GM12878 (cell line): ENCODE measurements around the gene CASP6. TPM values are rescaled to one million over a fixed set of nuclear protein-coding genes. Genes with fewer than 3 reads are reported as not detected.

Experiments
- ATAC-seq: fragments of 200-7000 bp; cut with Tn5 transposase; 3 replicates; pipeline ENCODE4 v1.9.1; 2020; ENCODE audit warnings: mild to moderate bottlenecking, moderate library complexity
- BruUV-seq: library from RNA; stranded (reverse); fragments of 400-500 nt; replicated peaks from 2 replicates; lab custom pipeline; 2021; lab: Mats Ljungman, UMichigan
- CTCF ChIA-PET: fragments of 300-600 bp; sonication (Branson Sonifier 250); formaldehyde crosslinking; extraction: SDS; loops from one replicate; lab custom pipeline; 2021; ENCODE audit warnings: inconsistent platforms; lab: Yijun Ruan, JAX
- POLR2A ChIA-PET: fragments of 350-600 bp; formaldehyde crosslinking; extraction: SDS; loops from one replicate; lab custom pipeline; 2021; ENCODE audit warnings: inconsistent platforms; lab: Charles Lee
- RAD21 ChIA-PET: fragments of 300-600 bp; sonication (Branson Sonifier 250); formaldehyde crosslinking; loops from one replicate; lab custom pipeline; 2023; ENCODE audit warnings: antibody characterized with exemption; ENCODE audit not compliant: unreplicated experiment; lab: Charles Lee
- SMC1A ChIA-PET: fragments of 300-600 bp; sonication (Branson Sonifier 250); formaldehyde crosslinking; loops from one replicate; lab custom pipeline; 2023; ENCODE audit not compliant: unreplicated experiment, uncharacterized antibody; lab: Charles Lee
- DNase-seq: peaks from one replicate; pipeline ENCODE4 v3.0.0-alpha.2; 2011; ENCODE audit warnings: low read depth, low spot score
- FAIRE-seq: peaks from 3 replicates; lab custom pipeline; 2011; peaks lifted over from hg19 to GRCh38; lab: Jason Lieb, UNC
- H2AFZ ChIP-seq: 2 replicates; pipeline ENCODE4 v1.6.0; 2011; ENCODE audit warnings: low read depth, low read length, control low read depth; ENCODE audit not compliant: control insufficient read depth
- H3K27ac ChIP-seq: 2 replicates; pipeline ENCODE4 v1.5.1; 2011; ENCODE audit warnings: control low read depth; ENCODE audit not compliant: control insufficient read depth, insufficient read depth
- H3K27me3 ChIP-seq, 2 experiments: replicated peaks in 1 of 2; 2 replicates each; pipeline versions ENCODE4 v1.6.0 to v1.6.1; 2011; ENCODE audit warnings: low read length in 1 of 2; ENCODE audit not compliant: control insufficient read depth in 2 of 2, insufficient read depth in 2 of 2
- H3K36me3 ChIP-seq, 2 experiments: 2 replicates each; pipeline ENCODE4 v1.5.1; 2011; ENCODE audit warnings: low read length in 1 of 2; ENCODE audit not compliant: control insufficient read depth in 2 of 2, insufficient read depth in 2 of 2
- H3K4me1 ChIP-seq: 2 replicates; pipeline ENCODE4 v1.6.1; 2011; ENCODE audit warnings: mild to moderate bottlenecking, low read length, moderate library complexity, mixed read lengths; ENCODE audit not compliant: control insufficient read depth, insufficient read depth
- H3K4me2 ChIP-seq: 2 replicates; pipeline ENCODE4 v1.6.0; 2011; ENCODE audit warnings: control low read depth; ENCODE audit not compliant: control insufficient read depth, insufficient read depth
- H3K4me3 ChIP-seq: fragments of 200-600 bp; sonication (generic); 2 replicates; pipeline ENCODE4 v1.5.1; 2016
- H3K79me2 ChIP-seq: 2 replicates; pipeline ENCODE4 v1.6.0; 2011; ENCODE audit warnings: low read length; ENCODE audit not compliant: control insufficient read depth, insufficient read depth
- H3K9ac ChIP-seq: 2 replicates; pipeline ENCODE4 v1.8.0; 2011; ENCODE audit warnings: low read length, control low read depth, mixed read lengths; ENCODE audit not compliant: control insufficient read depth, insufficient read depth
- H3K9me3 ChIP-seq: replicated peaks from 3 replicates; pipeline ENCODE4 v1.5.1; 2011; ENCODE audit warnings: mild to moderate bottlenecking, low read length; ENCODE audit not compliant: control insufficient read depth, insufficient read depth
- H4K20me1 ChIP-seq: 2 replicates; pipeline ENCODE4 v1.6.0; 2011; ENCODE audit not compliant: control insufficient read depth, insufficient read depth
- ATF7 ChIP-seq: fragments of 450-650 bp; IDR thresholded peaks from 2 replicates; pipeline ENCODE4 v1.6.1; 2016; ENCODE audit warnings: low read depth, mild to moderate bottlenecking
- ELK1 ChIP-seq: IDR thresholded peaks from 2 replicates; pipeline ENCODE4 v1.6.1; 2012; ENCODE audit warnings: low read depth, low read length, improper control_type of control experiment
- GABPA ChIP-seq: IDR thresholded peaks from 2 replicates; pipeline ENCODE4 v1.6.1; 2014; ENCODE audit warnings: antibody characterized with exemption, low read depth, mild to moderate bottlenecking, inconsistent platforms
- IRF3 ChIP-seq: fragments of 450-650 bp; IDR thresholded peaks from 2 replicates; pipeline ENCODE4 v1.6.1; 2014; ENCODE audit warnings: mild to moderate bottlenecking
- RELA ChIP-seq: fragments of 450-650 bp; IDR thresholded peaks from 2 replicates; pipeline ENCODE4 v1.8.0; 2014; ENCODE audit warnings: borderline replicate concordance; ENCODE audit not compliant: partially characterized antibody
- RFX5 ChIP-seq: IDR thresholded peaks from 2 replicates; pipeline ENCODE4 v1.6.1; 2011; ENCODE audit warnings: low read depth, low read length, improper control_type of control experiment
- TAF1 ChIP-seq: IDR thresholded peaks from 2 replicates; pipeline ENCODE4 v1.6.1; 2011; ENCODE audit warnings: mild to moderate bottlenecking, low read depth, low read length, borderline replicate concordance
- ZBED1 ChIP-seq: IDR thresholded peaks from 2 replicates; pipeline ENCODE4 v1.6.1; 2016; ENCODE audit warnings: borderline replicate concordance
- ZNF622 ChIP-seq: fragments of 450-650 bp; IDR thresholded peaks from 2 replicates; pipeline ENCODE4 v1.6.1; 2017; ENCODE audit warnings: mild to moderate bottlenecking, inconsistent platforms
- WGBS: methylation state at CpG from one replicate; pipeline ENCODE4 v1.1.6; 2016; ENCODE audit warnings: low lambda C conversion rate; ENCODE audit not compliant: insufficient replicate concordance, insufficient coverage; ENCODE audit errors: missing lambda C conversion rate; 5-methylcytosine and 5-hydroxymethylcytosine counted together
- in situ Hi-C: fragments of 300-500 bp; cut with MboI; formaldehyde crosslinking; loops from 9 replicates; pipeline ENCODE4 v1.14.3; 2018; ENCODE audit warnings: mixed read lengths
- intact Hi-C: fragments of 100-400 bp; cut with micrococcal nuclease; formaldehyde crosslinking; loops from one replicate; pipeline ENCODE4 v1.14.2; 2022; ENCODE audit not compliant: unreplicated experiment
- polyA plus RNA-seq, 11 experiments: library from polyadenylated mRNA; depleted of rRNA in 4 of 11; unstranded in 6 of 11; stranded (reverse) in 5 of 11; fragments of >200 nt; fragmentation: Nextera tagmentation in 4 of 11; fragmentation: Illumina TruSeq in 1 of 11; extraction: Ambion mirVana in 4 of 11; extraction: Trizol in 1 of 11; gene quantifications; 1 replicate in 1 of 11; 2 replicates in 10 of 11; pipeline versions ENCODE4 v1.2.1 to v1.2.3, GENCODE V29; 2011 to 2016; ENCODE audit warnings: inconsistent platforms in 2 of 11, missing spikeins in 2 of 11, low read depth in 1 of 11
- total RNA-seq, 4 experiments: library from RNA; depleted of rRNA in 3 of 4; stranded (reverse); fragments of >200 nt in 3 of 4; fragmentation: Illumina TruSeq in 1 of 4; extraction: Trizol in 1 of 4; gene quantifications; 2 replicates each; pipeline versions ENCODE4 v1.2.1 to v1.2.3, GENCODE V29; 2013 to 2021
- TF ChIP-seq, protein P1 (sequence below): fragments of 450-650 bp; IDR thresholded peaks from 2 replicates; pipeline ENCODE4 v1.6.1; 2018; ENCODE audit warnings: mild to moderate bottlenecking, low read depth, moderate library complexity; ENCODE audit not compliant: partially characterized antibody
- TF ChIP-seq, protein P2 (sequence below): fragments of 450-650 bp; formaldehyde crosslinking; IDR thresholded peaks from 2 replicates; pipeline ENCODE4 v1.4.0; 2020; ENCODE audit warnings: mild to moderate bottlenecking, moderate library complexity
- TF ChIP-seq, protein P3 (sequence below): fragments of 150-350 bp; IDR thresholded peaks from 2 replicates; pipeline ENCODE4 v1.6.1; 2014; ENCODE audit warnings: mild to moderate bottlenecking, low read depth, low read length

The CASP6 gene
- total and polyA plus RNA-seq, 10 of the 15 experiments (the other 5 are each of a cell fraction or from before 2014, with no cell fraction given): 20.0 to 66.8 (median 30.8) TPM

DNA sequence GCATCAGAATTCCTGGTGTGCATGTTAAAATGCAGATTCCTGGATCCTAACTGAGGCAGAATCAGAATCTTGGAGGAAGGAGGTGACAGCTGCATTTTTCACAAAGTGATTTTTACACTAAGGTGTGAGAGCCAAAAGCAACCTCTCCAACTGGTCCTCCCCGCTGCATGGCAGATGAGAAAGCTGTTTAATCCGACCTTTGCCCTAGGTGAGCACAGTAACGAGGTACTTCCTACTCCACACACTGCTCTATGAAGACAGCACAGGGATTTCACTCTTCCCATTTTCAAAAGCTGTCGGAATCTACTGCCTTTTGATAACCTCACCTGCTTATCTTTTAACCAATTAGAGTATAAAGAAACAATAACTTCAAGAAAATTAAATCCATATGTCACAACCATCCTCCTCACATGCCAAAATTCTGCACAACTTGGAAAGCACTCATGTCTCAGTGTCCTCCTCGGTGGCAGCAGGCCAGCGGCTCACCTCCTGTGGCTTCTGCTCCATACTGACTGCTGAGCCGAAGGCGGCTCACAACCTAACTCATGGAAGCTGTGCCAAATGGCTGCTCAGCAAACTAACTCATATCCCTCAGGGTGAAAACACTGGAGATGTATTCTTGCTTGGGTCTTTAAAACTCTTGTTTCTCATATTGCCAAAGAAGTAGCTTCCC is 3.6 kb downstream of the CASP6 start:
- intact Hi-C loops: loop anchor here (10.0 kb wide), 1 partner anchor 275 kb away; no protein-coding TSS in a partner anchor
- Histone ChIP-seq H3K9ac (no peak overlapping the region), H2AFZ (no peak overlapping the region), H3K27ac (no peak overlapping the region), H4K20me1 (no peaks in the 10 kb centered on the region), H3K4me1 (peaks cover 14% of the 10 kb centered on the region), H3K79me2 (peaks cover 6% of the 10 kb centered on the region), H3K27me3 (no peaks in the 10 kb centered on the region), H3K9me3 (no peaks in the 10 kb centered on the region), H3K36me3 (no peaks in the 10 kb centered on the region; a peak in 1 of 4 replicates), H3K4me2 (no peak overlapping the region), H3K4me3 (no peak overlapping the region)
- no peak for DNase-seq
- in situ Hi-C loops: no loop called here
- ATAC-seq: no peak
- 99% methylated on average over 8 of the region's 8 CpGs for WGBS
- ChIA-PET CTCF (interaction anchor here (0.6 to 2.9 kb wide), 12 partner anchors 9 to 278 kb away, joined by 3 to 11 read pairs (median 4); partner anchors contain the start of genes CFI and RRH), POLR2A (interaction anchor here (0.9 to 2.5 kb wide), 3 partner anchors 9 to 139 kb away, joined by 4 to 13 read pairs (median 9); partner anchors contain the start of gene MCUB), SMC1A (interaction anchor here (0.7 to 6.3 kb wide), 13 partner anchors 10 to 142 kb away, joined by 3 to 27 read pairs (median 5); partner anchors contain the start of gene RRH), RAD21 (interaction anchor here (1.2 to 2.6 kb wide), 3 partner anchors 9 to 266 kb away, joined by 3 to 10 read pairs (median 5); partner anchors contain the start of gene SEC24B)
- no peak for FAIRE-seq
- BruUV-seq: no TSS peak
- TF ChIP-seq, protein P1, sequence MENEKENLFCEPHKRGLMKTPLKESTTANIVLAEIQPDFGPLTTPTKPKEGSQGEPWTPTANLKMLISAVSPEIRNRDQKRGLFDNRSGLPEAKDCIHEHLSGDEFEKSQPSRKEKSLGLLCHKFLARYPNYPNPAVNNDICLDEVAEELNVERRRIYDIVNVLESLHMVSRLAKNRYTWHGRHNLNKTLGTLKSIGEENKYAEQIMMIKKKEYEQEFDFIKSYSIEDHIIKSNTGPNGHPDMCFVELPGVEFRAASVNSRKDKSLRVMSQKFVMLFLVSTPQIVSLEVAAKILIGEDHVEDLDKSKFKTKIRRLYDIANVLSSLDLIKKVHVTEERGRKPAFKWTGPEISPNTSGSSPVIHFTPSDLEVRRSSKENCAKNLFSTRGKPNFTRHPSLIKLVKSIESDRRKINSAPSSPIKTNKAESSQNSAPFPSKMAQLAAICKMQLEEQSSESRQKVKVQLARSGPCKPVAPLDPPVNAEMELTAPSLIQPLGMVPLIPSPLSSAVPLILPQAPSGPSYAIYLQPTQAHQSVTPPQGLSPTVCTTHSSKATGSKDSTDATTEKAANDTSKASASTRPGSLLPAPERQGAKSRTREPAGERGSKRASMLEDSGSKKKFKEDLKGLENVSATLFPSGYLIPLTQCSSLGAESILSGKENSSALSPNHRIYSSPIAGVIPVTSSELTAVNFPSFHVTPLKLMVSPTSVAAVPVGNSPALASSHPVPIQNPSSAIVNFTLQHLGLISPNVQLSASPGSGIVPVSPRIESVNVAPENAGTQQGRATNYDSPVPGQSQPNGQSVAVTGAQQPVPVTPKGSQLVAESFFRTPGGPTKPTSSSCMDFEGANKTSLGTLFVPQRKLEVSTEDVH: no peak
- TF ChIP-seq RFX5 (no peak), RELA (no peak), GABPA (no peak), IRF3 (no peak), TAF1 (no peak), ZNF622 (no peak), ELK1 (no peak), ATF7 (no peak), ZBED1 (no peak)
- TF ChIP-seq, protein P2, sequence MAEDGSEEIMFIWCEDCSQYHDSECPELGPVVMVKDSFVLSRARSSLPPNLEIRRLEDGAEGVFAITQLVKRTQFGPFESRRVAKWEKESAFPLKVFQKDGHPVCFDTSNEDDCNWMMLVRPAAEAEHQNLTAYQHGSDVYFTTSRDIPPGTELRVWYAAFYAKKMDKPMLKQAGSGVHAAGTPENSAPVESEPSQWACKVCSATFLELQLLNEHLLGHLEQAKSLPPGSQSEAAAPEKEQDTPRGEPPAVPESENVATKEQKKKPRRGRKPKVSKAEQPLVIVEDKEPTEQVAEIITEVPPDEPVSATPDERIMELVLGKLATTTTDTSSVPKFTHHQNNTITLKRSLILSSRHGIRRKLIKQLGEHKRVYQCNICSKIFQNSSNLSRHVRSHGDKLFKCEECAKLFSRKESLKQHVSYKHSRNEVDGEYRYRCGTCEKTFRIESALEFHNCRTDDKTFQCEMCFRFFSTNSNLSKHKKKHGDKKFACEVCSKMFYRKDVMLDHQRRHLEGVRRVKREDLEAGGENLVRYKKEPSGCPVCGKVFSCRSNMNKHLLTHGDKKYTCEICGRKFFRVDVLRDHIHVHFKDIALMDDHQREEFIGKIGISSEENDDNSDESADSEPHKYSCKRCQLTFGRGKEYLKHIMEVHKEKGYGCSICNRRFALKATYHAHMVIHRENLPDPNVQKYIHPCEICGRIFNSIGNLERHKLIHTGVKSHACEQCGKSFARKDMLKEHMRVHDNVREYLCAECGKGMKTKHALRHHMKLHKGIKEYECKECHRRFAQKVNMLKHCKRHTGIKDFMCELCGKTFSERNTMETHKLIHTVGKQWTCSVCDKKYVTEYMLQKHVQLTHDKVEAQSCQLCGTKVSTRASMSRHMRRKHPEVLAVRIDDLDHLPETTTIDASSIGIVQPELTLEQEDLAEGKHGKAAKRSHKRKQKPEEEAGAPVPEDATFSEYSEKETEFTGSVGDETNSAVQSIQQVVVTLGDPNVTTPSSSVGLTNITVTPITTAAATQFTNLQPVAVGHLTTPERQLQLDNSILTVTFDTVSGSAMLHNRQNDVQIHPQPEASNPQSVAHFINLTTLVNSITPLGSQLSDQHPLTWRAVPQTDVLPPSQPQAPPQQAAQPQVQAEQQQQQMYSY: no peak
- TF ChIP-seq, protein P3, sequence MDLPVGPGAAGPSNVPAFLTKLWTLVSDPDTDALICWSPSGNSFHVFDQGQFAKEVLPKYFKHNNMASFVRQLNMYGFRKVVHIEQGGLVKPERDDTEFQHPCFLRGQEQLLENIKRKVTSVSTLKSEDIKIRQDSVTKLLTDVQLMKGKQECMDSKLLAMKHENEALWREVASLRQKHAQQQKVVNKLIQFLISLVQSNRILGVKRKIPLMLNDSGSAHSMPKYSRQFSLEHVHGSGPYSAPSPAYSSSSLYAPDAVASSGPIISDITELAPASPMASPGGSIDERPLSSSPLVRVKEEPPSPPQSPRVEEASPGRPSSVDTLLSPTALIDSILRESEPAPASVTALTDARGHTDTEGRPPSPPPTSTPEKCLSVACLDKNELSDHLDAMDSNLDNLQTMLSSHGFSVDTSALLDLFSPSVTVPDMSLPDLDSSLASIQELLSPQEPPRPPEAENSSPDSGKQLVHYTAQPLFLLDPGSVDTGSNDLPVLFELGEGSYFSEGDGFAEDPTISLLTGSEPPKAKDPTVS: no peak
